K562 (cell line): ENCODE measurements around the gene HADHB. TPM values are rescaled to one million over a fixed set of nuclear protein-coding genes. Genes with fewer than 3 reads are reported as not detected.

Experiments used
- ATF7 ChIP-seq: fragments of 450-650 bp; IDR thresholded peaks from 2 replicates; pipeline ENCODE4 v1.7.1; 2014; ENCODE audit warnings: mild to moderate bottlenecking, moderate library complexity
- BCL6 ChIP-seq: fragments of 250-450 bp; sonication (Bioruptor Pico); IDR thresholded peaks from 2 replicates; pipeline ENCODE4 v1.4.0; 2020
- BCOR ChIP-seq: fragments of 450-650 bp; IDR thresholded peaks from 2 replicates; pipeline ENCODE4 v1.6.1; 2016
- CAMTA2 ChIP-seq: fragments of 250-450 bp; sonication (Bioruptor Pico); conservative IDR thresholded peaks from 2 replicates; pipeline ENCODE4 v1.5.1; 2022
- ETV6 ChIP-seq, 3 experiments: fragments of 150-350 bp in 1 of 3; sonication (generic) in 1 of 3; formaldehyde crosslinking in 1 of 3; IDR thresholded peaks; 2 replicates each; pipeline versions ENCODE4 v1.6.1 to v1.8.0; 2014 to 2022; ENCODE audit warnings: borderline replicate concordance in 2 of 3, low read depth in 2 of 3, antibody characterized with exemption in 1 of 3, low read length in 1 of 3, mild to moderate bottlenecking in 1 of 3, missing genetic modification reagents in 1 of 3
- FOXK1 ChIP-seq: sonication (generic); formaldehyde crosslinking; IDR thresholded peaks from 2 replicates; pipeline ENCODE4 v1.8.0; 2022; ENCODE audit warnings: missing genetic modification reagents, mild to moderate bottlenecking, borderline replicate concordance
- GATAD2A ChIP-seq: fragments of 450-650 bp; IDR thresholded peaks from 2 replicates; pipeline ENCODE4 v1.6.1; 2017
- GATAD2B ChIP-seq: fragments of 450-650 bp; IDR thresholded peaks from 2 replicates; pipeline ENCODE4 v1.6.1; 2017; ENCODE audit warnings: mild to moderate bottlenecking, borderline replicate concordance
- HNRNPK ChIP-seq: fragments of 200-400 bp; formaldehyde crosslinking; IDR thresholded peaks from one replicate; pipeline ENCODE4 v1.6.1; 2018; ENCODE audit warnings: mild to moderate bottlenecking, low read depth, low read length; ENCODE audit not compliant: poor library complexity, severe bottlenecking
- MCM2 ChIP-seq: fragments of 450-650 bp; IDR thresholded peaks from 2 replicates; pipeline ENCODE4 v1.6.1; 2017; ENCODE audit warnings: low read depth, mild to moderate bottlenecking
- NEUROD1 ChIP-seq: fragments of 150-350 bp; IDR thresholded peaks from 2 replicates; pipeline ENCODE4 v1.6.1; 2014; ENCODE audit warnings: borderline replicate concordance, low read length, low read depth; ENCODE audit not compliant: partially characterized antibody
- PPARD ChIP-seq: fragments of 250-450 bp; sonication (Bioruptor Pico); IDR thresholded peaks from 2 replicates; pipeline ENCODE4 v1.8.0; 2022; ENCODE audit warnings: inconsistent platforms, mild to moderate bottlenecking, moderate library complexity
- PRMT5 ChIP-seq: sonication (generic); formaldehyde crosslinking; IDR thresholded peaks from 2 replicates; pipeline ENCODE4 v1.5.0; 2020; ENCODE audit warnings: missing genetic modification reagents
- SIN3A ChIP-seq, 2 experiments: fragments of 150-350 bp in 1 of 2; IDR thresholded peaks; 2 replicates each; pipeline ENCODE4 v1.6.1; 2011 to 2016; ENCODE audit warnings: borderline replicate concordance in 2 of 2, low read depth in 2 of 2, low read length in 2 of 2, mild to moderate bottlenecking in 2 of 2, moderate library complexity in 2 of 2; ENCODE audit not compliant: control insufficient read depth in 1 of 2
- SPI1 ChIP-seq: IDR thresholded peaks from 2 replicates; pipeline ENCODE4 v1.6.1; 2011; ENCODE audit warnings: low read depth, low read length, control low read depth, borderline replicate concordance
- STAG1 ChIP-seq: sonication (generic); formaldehyde crosslinking; IDR thresholded peaks from 2 replicates; pipeline ENCODE4 v1.5.0; 2020; ENCODE audit warnings: missing genetic modification reagents, borderline replicate concordance
- TCF3 ChIP-seq: sonication (generic); formaldehyde crosslinking; IDR thresholded peaks from 2 replicates; pipeline ENCODE4 v1.4.0; 2020; ENCODE audit warnings: mild to moderate bottlenecking, missing genetic modification reagents
- ZEB2 ChIP-seq: fragments of 450-650 bp; IDR thresholded peaks from 2 replicates; pipeline ENCODE4 v1.6.1; 2016
- ZNF134 ChIP-seq: fragments of 250-450 bp; sonication (Bioruptor Pico); conservative IDR thresholded peaks from 2 replicates; pipeline ENCODE4 v1.4.0; 2020
- ZNF175 ChIP-seq: fragments of 200-800 bp; sonication (Bioruptor generic); IDR thresholded peaks from 2 replicates; pipeline ENCODE4 v1.6.1; 2016; ENCODE audit warnings: low read depth, mild to moderate bottlenecking, missing genetic modification characterization, missing compliant biosample characterization
- ZNF217 ChIP-seq: sonication (generic); formaldehyde crosslinking; IDR thresholded peaks from 2 replicates; pipeline ENCODE4 v1.8.0; 2022; ENCODE audit warnings: mild to moderate bottlenecking, missing genetic modification reagents
- ZNF766 ChIP-seq: fragments of 200-800 bp; sonication (Bioruptor generic); conservative IDR thresholded peaks from 2 replicates; pipeline ENCODE4 v1.6.1; 2016; ENCODE audit warnings: missing genetic modification characterization, missing compliant biosample characterization
- ZZZ3 ChIP-seq: fragments of 450-650 bp; IDR thresholded peaks from 2 replicates; pipeline ENCODE4 v1.6.1; 2016; ENCODE audit warnings: antibody characterized with exemption, mild to moderate bottlenecking, moderate library complexity
- polyA plus RNA-seq, 8 experiments: library from polyadenylated mRNA; depleted of rRNA in 4 of 8; stranded (reverse) in 5 of 8; unstranded in 3 of 8; fragments of >200 nt; fragmentation: Nextera tagmentation in 2 of 8; fragmentation: Illumina TruSeq in 1 of 8; extraction: Ambion mirVana in 2 of 8; extraction: Trizol in 1 of 8; gene quantifications; 2 replicates each; pipeline versions ENCODE4 v1.2.1 to v1.2.3, GENCODE V29; 2011 to 2014; ENCODE audit warnings: inconsistent platforms in 1 of 8, missing spikeins in 1 of 8
- total RNA-seq, 7 experiments: library from RNA; depleted of rRNA in 6 of 7; stranded (reverse); fragments of >200 nt in 6 of 7; fragmentation: Illumina TruSeq in 2 of 7; extraction: Trizol in 2 of 7; gene quantifications; 2 replicates each; pipeline versions ENCODE4 v1.2.1 to v1.2.3, GENCODE V29; 2011 to 2021; ENCODE audit warnings: low replicate concordance in 1 of 7
- TF ChIP-seq, protein P1 (sequence below): fragments of 450-650 bp; IDR thresholded peaks from 2 replicates; pipeline ENCODE4 v1.6.1; 2016
- TF ChIP-seq, protein P2 (sequence below): fragments of 250-450 bp; sonication (Bioruptor Pico); IDR thresholded peaks from 2 replicates; pipeline ENCODE4 v1.5.0; 2021
- TF ChIP-seq, protein P3 (sequence below): sonication (generic); formaldehyde crosslinking; IDR thresholded peaks from 2 replicates; pipeline ENCODE4 v1.8.0; 2022; ENCODE audit warnings: missing genetic modification reagents, mild to moderate bottlenecking, borderline replicate concordance

Gene HADHB
- total and polyA plus RNA-seq, 9 of the 15 experiments (the other 6 are each of a cell fraction or from before 2014, with no cell fraction given), result 67.3 to 199 (median 100) TPM

DNA sequence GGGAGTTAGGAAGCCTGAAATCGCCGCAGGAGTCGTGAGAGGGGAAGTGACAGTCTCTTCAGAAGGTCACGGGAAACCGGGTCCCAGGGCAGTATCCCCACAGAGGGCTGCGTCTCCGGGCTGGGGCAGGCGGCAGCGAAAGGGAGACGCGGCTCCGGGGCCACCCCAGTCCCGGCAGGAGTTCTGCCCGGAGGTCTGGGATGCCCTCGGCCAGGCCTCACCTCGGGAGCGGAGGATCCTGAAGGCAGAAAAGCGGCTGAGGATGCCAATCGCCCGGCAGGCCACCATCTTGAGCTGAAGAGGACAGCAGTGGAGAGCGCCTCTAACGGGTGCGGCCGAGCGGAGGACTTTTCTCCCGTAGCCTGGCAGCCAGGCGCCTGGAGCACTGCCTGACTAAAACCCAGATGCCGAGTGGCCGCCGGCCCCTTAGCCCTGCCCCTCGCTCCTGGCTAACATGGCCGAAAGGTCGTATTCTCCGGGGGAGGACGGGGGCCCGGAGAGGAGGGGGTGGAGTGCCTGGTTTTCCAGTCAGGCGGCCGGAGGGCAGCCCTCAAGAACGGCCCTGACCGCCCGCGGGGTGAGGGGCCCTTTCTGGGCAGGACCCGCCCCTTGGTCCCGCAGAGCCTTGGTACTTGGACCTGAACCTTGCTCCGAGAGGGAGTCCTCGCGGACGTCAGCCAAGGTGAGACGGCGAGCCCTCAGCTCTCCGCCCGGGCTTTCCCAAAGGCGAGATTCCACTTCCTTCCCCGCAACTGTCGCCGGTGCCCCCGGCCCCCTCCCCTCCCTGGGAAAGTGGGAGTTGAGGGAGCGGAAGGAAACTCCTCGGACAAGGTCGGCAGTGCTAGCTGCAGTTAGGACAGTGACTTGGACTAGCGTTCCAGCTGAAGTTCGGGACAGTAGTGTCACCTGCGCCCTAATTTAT is at the start of gene HADHB, which contains the start of gene HADHA (continued):
- TF ChIP-seq, protein P1, sequence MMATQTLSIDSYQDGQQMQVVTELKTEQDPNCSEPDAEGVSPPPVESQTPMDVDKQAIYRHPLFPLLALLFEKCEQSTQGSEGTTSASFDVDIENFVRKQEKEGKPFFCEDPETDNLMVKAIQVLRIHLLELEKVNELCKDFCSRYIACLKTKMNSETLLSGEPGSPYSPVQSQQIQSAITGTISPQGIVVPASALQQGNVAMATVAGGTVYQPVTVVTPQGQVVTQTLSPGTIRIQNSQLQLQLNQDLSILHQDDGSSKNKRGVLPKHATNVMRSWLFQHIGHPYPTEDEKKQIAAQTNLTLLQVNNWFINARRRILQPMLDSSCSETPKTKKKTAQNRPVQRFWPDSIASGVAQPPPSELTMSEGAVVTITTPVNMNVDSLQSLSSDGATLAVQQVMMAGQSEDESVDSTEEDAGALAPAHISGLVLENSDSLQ, result no peak
- TF ChIP-seq STAG1 (CRISPR knock-in tag) (0 out of 2 replicates have a peak, but pooled peaks have one; percentile 27), MCM2 (no peak), ZNF134 (CRISPR knock-in tag) (no peak), ZNF217 (no peak), BCL6 (CRISPR knock-in tag) (no peak), TCF3 (CRISPR knock-in tag) (no peak), NEUROD1 (peak; percentile 92), SPI1 (peak; percentile 80), PPARD (CRISPR knock-in tag) (no peak), ETV6 (IDR thresholded peaks at IDR 0.05; ENCODE audit: borderline replicate concordance in 1 of 2, low read depth in 2 of 2, low read length in 1 of 2) (no peak; a peak in 1 of 4 replicates), ETV6 (CRISPR knock-in tag; IDR thresholded peaks at IDR 0.05; ENCODE audit: borderline replicate concordance) (0 out of 2 replicates have a peak, but pooled peaks have one; percentile 19), CAMTA2 (CRISPR knock-in tag) (no peak), FOXK1 (0 out of 2 replicates have a peak, but pooled peaks have one; percentile 73), HNRNPK (no peak), PRMT5 (CRISPR knock-in tag) (no peak), ZEB2 (no peak), BCOR (no peak), ATF7 (peak; percentile 61; the same call in 1 of the 2 replicates), GATAD2B (no peak), ZNF175 (peak; percentile 61; the same call in 1 of the 2 replicates), ZNF766 (CRISPR knock-in tag) (peak; percentile 14; the same call in 1 of the 2 replicates), SIN3A (IDR thresholded peaks at IDR 0.05; ENCODE audit: borderline replicate concordance in 2 of 2, control insufficient read depth in 1 of 2, low read depth in 2 of 2, low read length in 2 of 2) (peak; percentile 36 to 86; a peak in 2 of 4 replicates), ZZZ3 (no peak), GATAD2A (no peak)
- TF ChIP-seq, protein P2, sequence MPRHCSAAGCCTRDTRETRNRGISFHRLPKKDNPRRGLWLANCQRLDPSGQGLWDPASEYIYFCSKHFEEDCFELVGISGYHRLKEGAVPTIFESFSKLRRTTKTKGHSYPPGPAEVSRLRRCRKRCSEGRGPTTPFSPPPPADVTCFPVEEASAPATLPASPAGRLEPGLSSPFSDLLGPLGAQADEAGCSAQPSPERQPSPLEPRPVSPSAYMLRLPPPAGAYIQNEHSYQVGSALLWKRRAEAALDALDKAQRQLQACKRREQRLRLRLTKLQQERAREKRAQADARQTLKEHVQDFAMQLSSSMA (CRISPR knock-in tag), result peak; percentile 71; the same call in 1 of the 2 replicates
- TF ChIP-seq, protein P3, sequence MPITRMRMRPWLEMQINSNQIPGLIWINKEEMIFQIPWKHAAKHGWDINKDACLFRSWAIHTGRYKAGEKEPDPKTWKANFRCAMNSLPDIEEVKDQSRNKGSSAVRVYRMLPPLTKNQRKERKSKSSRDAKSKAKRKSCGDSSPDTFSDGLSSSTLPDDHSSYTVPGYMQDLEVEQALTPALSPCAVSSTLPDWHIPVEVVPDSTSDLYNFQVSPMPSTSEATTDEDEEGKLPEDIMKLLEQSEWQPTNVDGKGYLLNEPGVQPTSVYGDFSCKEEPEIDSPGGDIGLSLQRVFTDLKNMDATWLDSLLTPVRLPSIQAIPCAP (CRISPR knock-in tag), result no peak
